Measurements from ENCODE around the gene YDJC. TPM values are rescaled to one million over a fixed set of nuclear protein-coding genes. Genes with fewer than 3 reads are reported as not detected.

The YDJC gene
- total and polyA plus RNA-seq, 2 of the 8 experiments (the other 6 are each of a cell fraction or from before 2014, with no cell fraction given): 36.7 to 45.2 TPM

- TF ChIP-seq CHD7 (IDR thresholded peaks at IDR 0.05; ENCODE audit: insufficient replicate concordance, low read length) (no peak), HDAC6 (IDR thresholded peaks at IDR 0.05; ENCODE audit: low read depth, low read length) (no peak), CHD1 (IDR thresholded peaks at IDR 0.05; ENCODE audit: low read depth, low read length) (no peak), EP300 (IDR thresholded peaks at IDR 0.05; ENCODE audit: borderline replicate concordance in 1 of 2, low read depth in 2 of 2, low read length in 2 of 2) (no peak), BCL11A (IDR thresholded peaks at IDR 0.05; ENCODE audit: low read depth in 2 of 2, low read length in 2 of 2) (no peak), YY1 (IDR thresholded peaks at IDR 0.05; ENCODE audit: low read depth, low read length) (no peak)
These were observed 39.2 kb upstream of the YDJC start (continued) for GRCh38 chr22:21669026-21669425.

All from H1 (cell line).